Peyer's patch (tissue), 4 donors: ENCODE data around the gene RALGDS. TPM values are rescaled to one million over a fixed set of nuclear protein-coding genes. Genes with fewer than 3 reads are reported as not detected.
A peak's percentile ranks its signal among the peaks of the same experiment; 100 is the strongest.

Experiments used
- DNase-seq, 3 donors: peaks; one replicate each; pipeline ENCODE4 v3.0.0-alpha.2; 2017 to 2019
- H3K27ac ChIP-seq, 4 donors: fragments of 200-600 bp; sonication (generic); one replicate each; pipeline ENCODE4 v1.5.1; 2016 to 2019
- H3K27me3 ChIP-seq, 2 donors: fragments of 200-600 bp; sonication (generic); one replicate each; pipeline ENCODE4 v1.5.1; 2019
- H3K36me3 ChIP-seq, 3 donors: fragments of 200-600 bp; sonication (generic); one replicate each; pipeline ENCODE4 v1.5.1; 2016 to 2019
- H3K4me1 ChIP-seq, 4 donors: fragments of 200-600 bp; sonication (generic); one replicate each; pipeline ENCODE4 v1.5.1; 2016 to 2019
- H3K4me3 ChIP-seq, 4 donors: fragments of 200-600 bp; sonication (generic); 1 replicate in 3 of 4; 2 replicates in 1 of 4; pipeline ENCODE4 v1.5.1; 2016 to 2019; ENCODE audit warnings: mild to moderate bottlenecking in 1 of 4
- H3K9me3 ChIP-seq, 4 donors: fragments of 200-600 bp; sonication (generic); one replicate each; pipeline ENCODE4 v1.5.1; 2016 to 2019; ENCODE audit warnings: mild to moderate bottlenecking in 1 of 4
- POLR2A ChIP-seq, 2 donors: fragments of 450-650 bp; IDR thresholded peaks; one replicate each; pipeline ENCODE4 v1.5.1; 2017; ENCODE audit warnings: antibody characterized with exemption in 2 of 2, mild to moderate bottlenecking in 2 of 2, moderate library complexity in 2 of 2
- total RNA-seq, 4 donors: library from RNA; depleted of rRNA; stranded (reverse); fragments of >200 nt; gene quantifications; one replicate each; pipeline ENCODE4 v1.1.0, GENCODE V29; 2016
- TF ChIP-seq, protein P1 (sequence below), 6 experiments: fragments of 450-650 bp in 4 of 6; fragments of 200-600 bp in 2 of 6; sonication (generic) in 1 of 6; IDR thresholded peaks; one replicate each; pipeline ENCODE4 v1.5.1; 2017 to 2019; ENCODE audit warnings: antibody characterized with exemption in 6 of 6, mild to moderate bottlenecking in 3 of 6, moderate library complexity in 1 of 6

Gene RALGDS
- total RNA-seq, 4 donors from 2014 or later, result 53.1 to 237 (median 139) TPM

DNA sequence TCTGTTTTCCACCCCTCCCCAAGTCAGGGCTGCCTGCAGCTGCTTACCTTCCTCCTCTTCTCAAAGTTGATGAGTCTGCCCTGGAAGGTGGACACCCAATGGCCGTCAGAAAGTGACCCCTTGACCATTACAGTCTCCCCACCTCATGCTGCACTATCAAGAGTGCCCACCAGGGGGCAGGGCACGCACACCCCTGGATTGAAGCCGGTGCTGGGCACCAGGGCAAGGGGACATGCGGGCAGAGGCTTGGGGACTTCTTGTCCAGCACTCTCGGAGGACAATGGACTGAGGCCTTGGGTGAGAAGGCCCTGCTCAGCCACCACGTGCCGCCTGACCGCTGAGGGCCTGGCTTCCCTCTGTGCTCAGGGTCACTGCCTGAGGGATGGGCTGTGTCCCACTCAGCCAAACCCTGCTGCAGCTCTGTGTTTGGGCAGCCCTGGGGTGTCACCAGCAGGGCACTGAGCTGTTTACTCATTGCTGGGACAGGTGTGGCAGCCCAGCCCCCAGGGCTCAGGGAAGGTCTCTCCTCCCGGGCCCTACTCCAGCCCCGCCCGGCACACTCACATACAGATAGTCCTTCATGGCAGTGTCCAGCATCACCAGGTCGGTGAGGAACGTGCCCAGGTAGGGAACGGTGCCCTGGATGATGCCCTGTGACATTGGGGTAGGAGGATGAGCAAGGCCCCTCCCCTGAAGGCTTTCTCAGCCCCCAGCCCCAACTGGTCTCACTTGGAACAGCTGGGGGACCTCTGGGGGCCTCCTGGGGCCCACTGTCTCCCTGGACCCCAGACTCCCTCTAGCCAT, 17.7 kb downstream of the RALGDS start:
- no peaks in the 10 kb centered on the region for H3K27me3 ChIP-seq
- peak; percentile 62 to 83 (median 83) for DNase-seq
- H3K36me3 ChIP-seq, result peaks cover 0 to 96% (median 0%) of the 10 kb centered on the region in 3 donors
- H3K9me3 ChIP-seq, result no peaks in the 10 kb centered on the region
- TF ChIP-seq POLR2A (IDR thresholded peaks at IDR 0.05), result no peak
- TF ChIP-seq, protein P1, sequence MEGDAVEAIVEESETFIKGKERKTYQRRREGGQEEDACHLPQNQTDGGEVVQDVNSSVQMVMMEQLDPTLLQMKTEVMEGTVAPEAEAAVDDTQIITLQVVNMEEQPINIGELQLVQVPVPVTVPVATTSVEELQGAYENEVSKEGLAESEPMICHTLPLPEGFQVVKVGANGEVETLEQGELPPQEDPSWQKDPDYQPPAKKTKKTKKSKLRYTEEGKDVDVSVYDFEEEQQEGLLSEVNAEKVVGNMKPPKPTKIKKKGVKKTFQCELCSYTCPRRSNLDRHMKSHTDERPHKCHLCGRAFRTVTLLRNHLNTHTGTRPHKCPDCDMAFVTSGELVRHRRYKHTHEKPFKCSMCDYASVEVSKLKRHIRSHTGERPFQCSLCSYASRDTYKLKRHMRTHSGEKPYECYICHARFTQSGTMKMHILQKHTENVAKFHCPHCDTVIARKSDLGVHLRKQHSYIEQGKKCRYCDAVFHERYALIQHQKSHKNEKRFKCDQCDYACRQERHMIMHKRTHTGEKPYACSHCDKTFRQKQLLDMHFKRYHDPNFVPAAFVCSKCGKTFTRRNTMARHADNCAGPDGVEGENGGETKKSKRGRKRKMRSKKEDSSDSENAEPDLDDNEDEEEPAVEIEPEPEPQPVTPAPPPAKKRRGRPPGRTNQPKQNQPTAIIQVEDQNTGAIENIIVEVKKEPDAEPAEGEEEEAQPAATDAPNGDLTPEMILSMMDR (IDR thresholded peaks at IDR 0.05), result peak; percentile 96 to 99 (median 96)
- no peak overlapping the region for H3K4me3 ChIP-seq
- H3K4me1 ChIP-seq, result peaks cover 0 to 8% (median 0%) of the 10 kb centered on the region in 4 donors
- peak overlapping the region in 3 of 4 donors; percentile 16 to 69 (median 58) for H3K27ac ChIP-seq

DNA sequence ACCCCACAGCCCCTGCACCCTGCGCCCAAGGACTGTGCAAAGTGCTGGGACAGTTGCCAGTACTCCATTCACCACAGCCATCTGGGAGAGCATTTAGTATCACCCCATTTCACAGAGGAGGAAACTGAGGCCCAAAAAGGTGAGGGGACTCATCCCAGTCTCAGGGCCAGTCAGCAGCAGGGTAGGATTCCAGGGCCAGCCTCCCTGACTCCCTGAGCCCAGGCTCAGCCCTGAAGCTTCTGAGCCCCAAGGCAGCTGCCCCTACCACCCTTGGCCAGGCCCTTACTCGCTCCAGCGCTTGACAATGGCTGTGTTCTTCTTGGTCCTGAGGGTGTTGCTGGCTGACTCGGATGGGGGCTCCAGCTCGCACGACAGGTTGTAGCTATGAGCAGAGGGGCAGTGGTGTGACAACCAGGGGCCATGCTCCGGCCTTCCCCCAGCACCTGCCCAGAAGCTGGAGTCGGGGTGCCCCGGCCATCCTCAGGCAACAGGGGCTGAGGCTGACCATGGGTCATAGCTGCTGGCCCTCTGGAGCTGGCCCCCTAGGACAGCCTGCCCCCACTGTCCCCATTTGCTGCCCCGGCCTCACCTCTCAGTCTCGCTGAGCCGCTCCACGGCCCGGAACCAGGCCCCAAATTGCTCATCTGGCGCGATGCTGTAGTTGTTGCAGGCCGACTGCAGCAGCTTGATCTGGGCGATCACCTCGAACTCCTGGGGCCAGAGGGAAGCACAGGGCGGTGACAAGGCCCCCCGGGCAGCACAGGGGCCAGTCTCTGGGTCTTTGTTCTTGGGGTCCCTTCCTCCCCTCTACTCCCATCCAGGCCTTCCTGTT, 18.6 kb downstream of the RALGDS start:
- H3K4me1 ChIP-seq, result peaks cover 0 to 8% (median 0%) of the 10 kb centered on the region in 4 donors
- peaks cover 0 to 96% (median 2%) of the 10 kb centered on the region in 3 donors for H3K36me3 ChIP-seq
- no peaks in the 10 kb centered on the region for H3K27me3 ChIP-seq
- peak in 1 of 3 donors; percentile 42 for DNase-seq
- no peak overlapping the region for H3K4me3 ChIP-seq
- no peaks in the 10 kb centered on the region for H3K9me3 ChIP-seq
- peak overlapping the region in 1 of 4 donors; percentile 69 for H3K27ac ChIP-seq
- no peak for TF ChIP-seq POLR2A (IDR thresholded peaks at IDR 0.05)
- TF ChIP-seq, protein P1 (IDR thresholded peaks at IDR 0.05), result no peak

DNA sequence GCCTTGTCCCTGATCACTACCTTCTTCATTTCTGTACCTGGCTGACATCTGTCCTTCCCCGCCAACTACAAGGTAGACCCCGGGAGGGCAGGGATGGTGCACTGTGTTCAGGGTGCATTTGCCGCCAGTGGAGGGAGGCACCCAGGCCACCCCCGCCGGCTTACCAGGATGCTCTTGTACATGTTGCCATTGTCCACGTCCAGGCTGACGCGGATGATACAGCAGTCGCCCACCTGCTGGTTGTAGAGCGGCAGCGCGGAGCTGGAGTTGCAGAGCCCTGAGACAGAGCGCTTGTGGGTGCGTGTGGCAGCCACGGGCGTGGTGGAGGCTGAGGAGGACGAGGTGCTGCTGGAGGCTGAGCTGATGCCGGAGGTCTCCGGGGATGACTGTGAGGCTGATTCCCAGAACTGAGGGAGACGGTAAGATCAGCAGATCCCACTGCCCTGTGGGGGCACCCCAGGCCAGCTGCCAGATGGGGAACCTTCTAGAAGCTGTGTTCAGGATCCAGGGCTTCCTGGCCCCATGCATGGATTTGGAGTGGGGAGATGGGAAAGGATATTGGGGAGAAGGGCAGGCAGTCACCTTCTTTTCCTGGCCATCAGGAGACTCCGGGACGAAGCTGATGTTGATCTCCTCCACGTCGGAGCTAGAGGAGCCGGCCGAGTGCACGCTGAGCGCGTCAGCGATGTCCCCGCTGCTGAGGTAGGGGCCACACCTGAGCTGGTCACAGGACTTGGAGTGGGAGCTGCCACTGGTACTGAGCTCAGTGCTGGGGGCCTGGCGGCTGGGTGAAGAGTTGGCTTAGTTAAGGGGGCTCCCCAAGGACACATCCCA, 19.5 kb downstream of the RALGDS start:
- Histone ChIP-seq H3K27ac (no peak overlapping the region), H3K4me1 (peaks cover 0 to 8% (median 0%) of the 10 kb centered on the region in 4 donors), H3K36me3 (peaks cover 0 to 96% (median 2%) of the 10 kb centered on the region in 3 donors), H3K4me3 (no peak overlapping the region), H3K9me3 (no peaks in the 10 kb centered on the region), H3K27me3 (no peaks in the 10 kb centered on the region)
- TF ChIP-seq, protein P1 (IDR thresholded peaks at IDR 0.05), result no peak
- TF ChIP-seq POLR2A (IDR thresholded peaks at IDR 0.05), result no peak
- peak in 2 of 3 donors; percentile 43 to 45 for DNase-seq

DNA sequence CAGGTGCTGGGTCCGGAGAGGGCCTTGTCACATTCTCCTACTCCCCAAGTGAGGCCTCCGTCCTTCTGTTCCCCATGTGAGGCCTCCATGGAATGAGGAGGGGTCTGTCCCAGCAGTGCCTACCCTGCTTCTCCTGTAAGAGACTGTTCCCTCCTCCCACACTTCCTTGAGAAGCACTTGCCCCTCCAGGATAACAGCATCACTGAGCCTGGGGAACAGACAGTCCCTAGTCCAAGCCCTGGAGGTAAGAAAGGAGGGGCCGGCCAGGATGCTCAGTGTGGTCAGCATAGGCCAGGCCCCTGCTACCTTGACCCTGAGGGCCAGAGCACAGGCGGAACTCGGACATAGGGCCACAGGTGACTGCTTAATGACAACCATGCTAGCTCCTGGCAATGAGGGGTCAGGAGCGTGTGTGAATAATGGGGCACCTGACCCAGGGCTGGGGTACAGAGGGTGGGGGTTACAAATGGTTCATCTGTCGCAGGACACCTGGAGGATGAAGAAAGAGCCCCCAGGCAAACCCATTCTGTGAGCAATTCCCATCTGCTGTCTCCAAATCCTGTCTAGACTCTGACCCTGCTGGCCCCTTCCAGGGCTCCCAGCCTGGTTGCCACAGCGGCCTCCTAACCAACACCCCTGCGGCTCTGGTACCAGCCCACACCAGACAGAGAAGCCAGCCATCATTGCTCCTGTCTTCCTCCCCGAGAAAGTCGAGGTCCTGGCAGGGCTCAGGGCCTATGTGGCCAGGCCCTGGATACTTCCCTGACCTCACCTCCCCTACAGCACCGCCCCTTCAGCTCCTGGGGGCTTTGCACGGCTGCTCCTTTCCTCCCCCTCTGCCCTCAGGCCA, 20.3 kb downstream of the RALGDS start:
- peak in 1 of 3 donors; percentile 24 for DNase-seq
- no peak overlapping the region for H3K27ac ChIP-seq

More for the DNA sequence above, 20.3 kb downstream of the RALGDS start:
- Histone ChIP-seq H3K4me1 (peaks cover 0 to 8% (median 0%) of the 10 kb centered on the region in 4 donors), H3K9me3 (peaks cover 0 to 4% (median 0%) of the 10 kb centered on the region in 4 donors), H3K27me3 (no peaks in the 10 kb centered on the region), H3K4me3 (no peak overlapping the region), H3K36me3 (peaks cover 0 to 93% (median 2%) of the 10 kb centered on the region in 3 donors)
- TF ChIP-seq POLR2A (IDR thresholded peaks at IDR 0.05), result no peak
- TF ChIP-seq, protein P1 (IDR thresholded peaks at IDR 0.05), result no peak
